ENCODE data around the gene STX4.
A peak's percentile ranks its signal among the peaks of the same experiment; 100 is the strongest.

STX4 gene

GRCh38 chr16:31032736-31033708 is at the start of gene STX4:
Gene STX4, plus strand, starts transcription at chr16:31033558. Its CDS starts 248 bp downstream, at chr16:31033806.
- H3K9me3 ChIP-seq: no peaks in the 10 kb centered on the region
- peak within 1 kb of the TSS; percentile 74 to 99 for H3K4me3 ChIP-seq (ENCODE audit: low read depth in 1 of 2, low read length in 1 of 2)
- no peaks in the 10 kb centered on the region for H3K27me3 ChIP-seq
- H3K36me3 ChIP-seq: peaks cover 14% of the 10 kb centered on the region
- peak within 1 kb of the TSS; percentile 92 for H3K27ac ChIP-seq
- peaks cover 20 to 33% of the 10 kb centered on the region in 2 experiments for H3K4me1 ChIP-seq (ENCODE audit: control insufficient read depth in 1 of 2, insufficient read depth in 1 of 2, low read depth in 1 of 2, low read length in 1 of 2)
- TF ChIP-seq CTCF (IDR thresholded peaks at IDR 0.05): peak; percentile 6

- no peak overlapping the region for H3K4me3 ChIP-seq (ENCODE audit: low read depth in 1 of 2, low read length in 1 of 2)
- no peaks in the 10 kb centered on the region for H3K9me3 ChIP-seq
- peaks cover 48% of the 10 kb centered on the region for H3K36me3 ChIP-seq
- H3K27ac ChIP-seq: no peak overlapping the region
- no peaks in the 10 kb centered on the region for H3K27me3 ChIP-seq
- no peak for TF ChIP-seq CTCF (IDR thresholded peaks at IDR 0.05)
- peaks cover 4 to 9% of the 10 kb centered on the region in 2 experiments for H3K4me1 ChIP-seq (ENCODE audit: control insufficient read depth in 1 of 2, insufficient read depth in 1 of 2, low read depth in 1 of 2, low read length in 1 of 2)
These were observed 49.3 kb upstream of the STX4 start for GRCh38 chr16:30983898-30984610.

- TF ChIP-seq CTCF (IDR thresholded peaks at IDR 0.05): peak; percentile 95
- Histone ChIP-seq H3K4me1 (ENCODE audit: control insufficient read depth in 1 of 2, insufficient read depth in 1 of 2, low read depth in 1 of 2, low read length in 1 of 2) (peaks cover 4 to 9% of the 10 kb centered on the region in 2 experiments), H3K4me3 (ENCODE audit: low read depth in 1 of 2, low read length in 1 of 2) (peak within 1 kb of the TSS; percentile 38 to 41), H3K9me3 (no peaks in the 10 kb centered on the region), H3K27ac (no peak within 1 kb of the TSS), H3K27me3 (no peaks in the 10 kb centered on the region), H3K36me3 (peaks cover 40% of the 10 kb centered on the region)
These were observed 48.5 kb upstream of the STX4 start, which contains the start of gene HSD3B7 for GRCh38 chr16:30984669-30985400. Gene HSD3B7, plus strand, starts transcription at chr16:30985207. Its CDS starts 452 bp downstream, at chr16:30985659.

GRCh38 chr16:30985401-30986128 is 47.8 kb upstream of the STX4 start:
- no peak for TF ChIP-seq CTCF (IDR thresholded peaks at IDR 0.05)

More at GRCh38 chr16:30985401-30986128, 47.8 kb upstream of the STX4 start:
- H3K36me3 ChIP-seq: peaks cover 33% of the 10 kb centered on the region
- H3K4me3 ChIP-seq (ENCODE audit: low read depth in 1 of 2, low read length in 1 of 2): peak overlapping the region; percentile 38 to 41
- H3K9me3 ChIP-seq: no peaks in the 10 kb centered on the region
- H3K4me1 ChIP-seq (ENCODE audit: control insufficient read depth in 1 of 2, insufficient read depth in 1 of 2, low read depth in 1 of 2, low read length in 1 of 2): peaks cover 4 to 9% of the 10 kb centered on the region in 2 experiments
- H3K27me3 ChIP-seq: no peaks in the 10 kb centered on the region
- no peak overlapping the region for H3K27ac ChIP-seq
